B cell (primary cell): ENCODE results near the gene MYBPHL.

ENCODE experiments used
- EZH2 ChIP-seq: IDR thresholded peaks from 2 replicates; pipeline ENCODE4 v1.6.1; 2012; ENCODE audit warnings: borderline replicate concordance, low read depth, mild to moderate bottlenecking, moderate library complexity, low read length; ENCODE audit not compliant: insufficient read depth, poor library complexity, severe bottlenecking
- TF ChIP-seq, protein P1 (sequence below): fragments of 200-600 bp; IDR thresholded peaks from one replicate; pipeline ENCODE4 v1.8.0; 2022; ENCODE audit warnings: antibody characterized with exemption, mild to moderate bottlenecking

GRCh38 chr1:109314795-109315194, 8.0 kb upstream of the MYBPHL start:
- TF ChIP-seq, protein P1, sequence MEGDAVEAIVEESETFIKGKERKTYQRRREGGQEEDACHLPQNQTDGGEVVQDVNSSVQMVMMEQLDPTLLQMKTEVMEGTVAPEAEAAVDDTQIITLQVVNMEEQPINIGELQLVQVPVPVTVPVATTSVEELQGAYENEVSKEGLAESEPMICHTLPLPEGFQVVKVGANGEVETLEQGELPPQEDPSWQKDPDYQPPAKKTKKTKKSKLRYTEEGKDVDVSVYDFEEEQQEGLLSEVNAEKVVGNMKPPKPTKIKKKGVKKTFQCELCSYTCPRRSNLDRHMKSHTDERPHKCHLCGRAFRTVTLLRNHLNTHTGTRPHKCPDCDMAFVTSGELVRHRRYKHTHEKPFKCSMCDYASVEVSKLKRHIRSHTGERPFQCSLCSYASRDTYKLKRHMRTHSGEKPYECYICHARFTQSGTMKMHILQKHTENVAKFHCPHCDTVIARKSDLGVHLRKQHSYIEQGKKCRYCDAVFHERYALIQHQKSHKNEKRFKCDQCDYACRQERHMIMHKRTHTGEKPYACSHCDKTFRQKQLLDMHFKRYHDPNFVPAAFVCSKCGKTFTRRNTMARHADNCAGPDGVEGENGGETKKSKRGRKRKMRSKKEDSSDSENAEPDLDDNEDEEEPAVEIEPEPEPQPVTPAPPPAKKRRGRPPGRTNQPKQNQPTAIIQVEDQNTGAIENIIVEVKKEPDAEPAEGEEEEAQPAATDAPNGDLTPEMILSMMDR = no peak
- TF ChIP-seq EZH2 = no peak
